ENCODE data around the gene KCNJ13.

- TF ChIP-seq POLR2A (IDR thresholded peaks at IDR 0.05; ENCODE audit: low read length) (no peak), GATA1 (IDR thresholded peaks at IDR 0.05; ENCODE audit: low read depth, low read length) (no peak)
Observed at GRCh38 chr2:232741294-232741693, 35.1 kb downstream of the KCNJ13 start.

Measured in erythroblast (primary cell).